ENCODE measurements around the gene GPS1. TPM values are rescaled to one million over a fixed set of nuclear protein-coding genes. Genes with fewer than 3 reads are reported as not detected.
"Not testable (repeated sequence)": the region's sequence is repeated elsewhere in the genome, so short reads cannot be mapped to it uniquely, and the experiment has no call there.

GPS1 gene
- polyA plus RNA-seq, 1 donor = 97.1 TPM

DNA sequence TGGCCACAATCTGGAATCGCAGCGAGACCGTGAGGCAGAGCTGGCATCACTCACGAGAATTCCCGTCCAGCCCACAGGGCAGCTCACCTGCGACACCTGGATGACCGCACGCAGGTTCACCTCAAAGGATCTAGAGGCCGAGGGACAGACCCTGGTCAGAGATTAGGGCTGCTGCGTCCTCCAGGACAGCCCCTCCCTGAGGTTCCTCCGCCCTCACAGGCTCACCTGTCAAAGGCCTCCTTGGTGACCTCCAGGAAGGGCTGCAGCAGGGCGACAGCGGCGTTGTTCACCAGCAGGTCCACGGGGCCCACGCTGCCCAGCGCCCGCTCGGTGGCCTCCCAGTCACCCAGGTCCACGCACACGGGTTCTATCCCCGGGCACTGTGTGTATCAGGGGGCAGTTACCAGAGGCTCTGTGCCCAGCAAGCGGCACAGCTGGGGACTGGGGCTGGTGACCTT lies 15.0 kb upstream of the GPS1 start:
- Histone ChIP-seq H3K4me1 (ENCODE audit: control insufficient read depth, insufficient read depth, low read length) (peaks cover 23% of the 10 kb centered on the region), H3K9me3 (ENCODE audit: control insufficient read depth, low read depth, low read length) (peaks cover 3% of the 10 kb centered on the region), H3K27ac (ENCODE audit: low read length) (peak overlapping the region; percentile 95), H3K36me3 (ENCODE audit: control insufficient read depth, insufficient read depth, low read length) (peaks cover 4% of the 10 kb centered on the region), H3K27me3 (ENCODE audit: control insufficient read depth, insufficient read depth, low read length) (peaks cover 6% of the 10 kb centered on the region), H3K4me3 (ENCODE audit: low read length) (peak overlapping the region; percentile 79)
- no CpG with 5 or more reads among the region's 23 CpGs for WGBS (ENCODE audit: insufficient coverage, low lambda C conversion rate)
- DNase-seq = no peak

DNA sequence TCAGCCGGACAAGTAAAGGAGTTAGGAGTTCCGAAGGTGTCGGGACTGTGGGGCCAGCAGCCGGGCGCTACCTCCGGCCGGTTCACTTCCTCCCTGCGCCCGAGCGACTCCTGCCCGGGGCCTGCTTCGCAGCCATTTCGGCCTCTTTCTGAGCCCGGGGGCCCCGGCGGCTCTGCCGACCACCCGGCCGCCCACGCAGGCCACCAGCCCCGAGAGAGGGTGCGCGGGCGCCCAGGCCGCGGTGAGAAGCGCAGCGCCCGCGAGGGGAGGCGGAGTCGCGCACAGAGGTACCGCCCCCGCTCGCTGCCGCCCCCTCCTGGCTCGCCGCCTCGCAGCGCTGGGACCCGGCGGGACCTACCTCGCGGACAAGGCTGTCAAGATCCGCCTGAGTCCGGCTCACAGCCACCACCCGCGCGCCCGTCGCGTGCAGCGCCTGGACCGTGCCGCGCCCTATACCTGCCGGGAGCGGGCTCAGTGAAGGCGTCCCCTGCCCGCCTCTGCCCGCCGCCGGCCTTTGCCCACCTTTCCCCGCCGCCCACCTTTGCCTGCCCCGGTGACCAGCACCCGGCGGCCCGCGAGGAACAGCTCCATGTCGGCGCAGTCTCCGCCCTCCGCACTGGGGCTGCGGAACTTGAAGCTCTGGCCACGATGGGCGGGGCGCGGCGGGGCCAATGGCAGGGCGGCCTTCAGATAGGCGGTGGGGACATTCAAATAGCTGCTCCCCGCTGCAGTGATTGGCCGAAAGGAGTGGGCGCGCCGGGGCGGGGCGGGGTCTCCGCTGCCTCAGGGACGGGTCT lies 14.4 kb upstream of the GPS1 start, which contains the start of gene DCXR:
Gene DCXR (minus strand): TSS at position 606 of the 797 bp plus-strand sequence. CDS start 15 bp downstream, at position 591.
- Histone ChIP-seq H3K4me1 (ENCODE audit: control insufficient read depth, insufficient read depth, low read length) (peaks cover 20% of the 10 kb centered on the region), H3K4me3 (ENCODE audit: low read length) (peak within 1 kb of the TSS; percentile 79), H3K27me3 (ENCODE audit: control insufficient read depth, insufficient read depth, low read length) (peaks cover 3% of the 10 kb centered on the region), H3K27ac (ENCODE audit: low read length) (peak within 1 kb of the TSS; percentile 95), H3K36me3 (ENCODE audit: control insufficient read depth, insufficient read depth, low read length) (peaks cover 4% of the 10 kb centered on the region), H3K9me3 (ENCODE audit: control insufficient read depth, low read depth, low read length) (peaks cover under 1% of the 10 kb centered on the region)
- peak; percentile 95 to 98 for DNase-seq
- WGBS (ENCODE audit: insufficient coverage, low lambda C conversion rate) = no CpG with 5 or more reads among the region's 92 CpGs

DNA sequence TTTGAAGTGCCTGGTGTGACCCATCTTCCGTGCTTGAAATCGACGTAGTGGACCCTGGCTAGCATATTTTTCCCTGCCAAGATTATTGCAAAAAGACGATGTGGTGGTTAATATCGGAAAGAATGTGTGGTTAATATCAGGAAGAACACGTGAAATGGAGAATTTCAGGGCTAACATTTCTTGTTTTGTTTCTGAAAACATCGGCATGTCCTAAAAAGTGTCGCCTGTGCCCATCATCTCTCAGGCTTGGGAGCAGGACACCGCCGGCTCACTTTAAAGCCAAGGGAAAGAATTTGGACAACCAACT lies 13.9 kb upstream of the GPS1 start:
- DNase-seq = no peak
- Histone ChIP-seq H3K27me3 (ENCODE audit: control insufficient read depth, insufficient read depth, low read length) (no peaks in the 10 kb centered on the region), H3K36me3 (ENCODE audit: control insufficient read depth, insufficient read depth, low read length) (peaks cover 4% of the 10 kb centered on the region), H3K4me1 (ENCODE audit: control insufficient read depth, insufficient read depth, low read length) (peaks cover 17% of the 10 kb centered on the region), H3K9me3 (ENCODE audit: control insufficient read depth, low read depth, low read length) (no peaks in the 10 kb centered on the region), H3K27ac (ENCODE audit: low read length) (peak overlapping the region; percentile 95), H3K4me3 (ENCODE audit: low read length) (peak overlapping the region; percentile 31)
- no CpG with 5 or more reads among the region's 10 CpGs for WGBS (ENCODE audit: insufficient coverage, low lambda C conversion rate)

DNA sequence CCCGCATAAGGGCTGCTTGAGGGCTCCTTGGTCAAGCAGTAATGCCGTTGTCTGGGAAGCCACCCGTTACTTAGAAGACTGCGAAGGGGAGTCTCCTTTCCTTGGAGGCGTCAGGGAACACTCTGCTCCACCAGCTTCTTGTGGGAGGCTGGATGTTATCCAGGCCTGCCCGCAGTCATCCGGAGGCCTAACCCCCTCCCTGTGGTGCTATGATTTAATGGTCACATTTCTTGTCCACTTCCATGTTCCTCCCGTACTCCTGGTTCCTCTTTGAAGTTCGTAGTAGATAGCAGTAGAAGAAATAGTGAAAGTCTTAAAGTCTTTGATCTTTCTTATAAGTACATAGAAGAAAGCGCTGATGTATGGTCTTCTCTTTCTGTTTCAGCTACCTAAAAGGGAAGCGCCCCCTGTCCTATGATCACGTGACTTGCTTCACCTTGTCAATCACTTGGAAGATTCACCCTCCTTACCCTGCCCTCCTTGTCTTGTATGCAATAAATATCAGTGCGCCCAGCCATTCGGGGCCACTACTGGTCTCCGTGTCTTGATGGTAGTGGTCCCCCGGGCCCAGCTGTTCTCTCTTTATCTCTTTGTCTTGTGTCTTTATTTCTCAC lies 12.8 kb upstream of the GPS1 start:
- not testable (repeated sequence) for H3K4me3 ChIP-seq (ENCODE audit: low read length); H3K27ac ChIP-seq (ENCODE audit: low read length); H3K36me3 ChIP-seq (ENCODE audit: control insufficient read depth, insufficient read depth, low read length); H3K27me3 ChIP-seq (ENCODE audit: control insufficient read depth, insufficient read depth, low read length); DNase-seq; H3K9me3 ChIP-seq (ENCODE audit: control insufficient read depth, low read depth, low read length)
- H3K4me1 ChIP-seq (ENCODE audit: control insufficient read depth, insufficient read depth, low read length) = peaks cover 17% of the 10 kb centered on the region
- no CpG with 5 or more reads among the region's 16 CpGs for WGBS (ENCODE audit: insufficient coverage, low lambda C conversion rate)

DNA sequence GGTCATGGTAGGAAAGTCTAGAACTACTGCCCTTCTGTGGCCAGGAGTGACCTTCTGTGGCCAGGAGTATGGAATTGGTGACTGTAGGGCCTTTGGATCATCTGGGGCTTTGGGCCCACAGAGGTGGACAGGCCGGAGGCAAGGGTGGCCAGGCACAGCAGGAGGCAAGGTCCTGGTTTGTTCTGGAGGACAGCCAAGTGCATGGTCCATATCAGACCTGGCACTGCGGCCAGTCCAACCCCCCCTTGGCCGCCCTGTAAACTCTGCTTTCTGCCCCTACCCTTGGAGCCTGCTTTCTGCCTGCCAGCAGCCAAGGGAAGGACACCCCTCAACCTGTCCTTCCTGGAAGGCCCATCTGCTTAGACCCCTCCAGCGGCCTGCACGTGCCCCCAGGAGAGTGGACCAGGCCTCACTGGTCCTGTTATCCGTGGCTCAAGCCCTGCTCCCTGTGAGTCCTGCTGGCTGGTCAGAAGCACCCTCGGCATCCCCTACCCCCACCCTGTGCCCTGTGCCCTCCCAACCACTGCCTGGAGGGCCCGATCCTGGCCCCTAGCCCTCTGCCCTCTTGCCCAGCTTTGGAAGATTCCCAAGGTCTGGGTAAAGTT lies 11.9 kb upstream of the GPS1 start:
- Histone ChIP-seq H3K36me3 (ENCODE audit: control insufficient read depth, insufficient read depth, low read length) (peaks cover 4% of the 10 kb centered on the region), H3K27me3 (ENCODE audit: control insufficient read depth, insufficient read depth, low read length) (no peaks in the 10 kb centered on the region), H3K4me1 (ENCODE audit: control insufficient read depth, insufficient read depth, low read length) (peaks cover 17% of the 10 kb centered on the region), H3K27ac (ENCODE audit: low read length) (no peak overlapping the region), H3K4me3 (ENCODE audit: low read length) (no peak overlapping the region), H3K9me3 (ENCODE audit: control insufficient read depth, low read depth, low read length) (no peaks in the 10 kb centered on the region)
- no CpG with 5 or more reads among the region's 8 CpGs for WGBS (ENCODE audit: insufficient coverage, low lambda C conversion rate)
- no peak for DNase-seq

DNA sequence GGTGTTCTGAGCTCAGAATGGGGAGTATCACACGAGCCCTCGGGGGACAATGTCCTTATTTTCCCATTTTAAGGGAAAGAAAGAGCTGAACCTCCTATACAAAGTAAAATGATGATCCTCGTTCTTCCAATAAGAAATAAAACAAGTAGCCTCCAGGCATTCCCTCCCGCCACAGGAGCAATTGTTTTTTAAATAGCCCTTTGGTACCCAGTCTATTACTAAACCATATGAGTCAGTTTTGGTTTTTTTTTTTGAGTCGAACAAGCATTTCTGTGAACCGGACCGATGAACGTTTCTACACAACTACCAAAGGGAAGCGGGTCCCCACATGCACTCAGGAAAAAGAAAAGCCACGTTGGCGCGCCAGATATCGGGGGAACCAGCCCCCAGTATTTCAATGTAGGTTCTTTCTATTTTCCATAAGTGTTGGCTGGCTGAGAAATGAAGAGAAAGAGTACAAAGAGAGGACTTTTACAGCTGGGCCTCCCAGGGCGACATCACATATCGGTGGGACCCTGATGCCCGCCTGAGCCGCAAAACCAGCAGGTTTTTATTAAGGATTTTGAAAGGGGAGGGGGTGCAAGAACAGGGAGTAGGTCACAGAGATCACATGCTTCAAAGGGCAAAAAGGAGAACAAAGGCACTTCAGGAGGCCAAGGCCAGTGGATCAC lies 10.4 kb upstream of the GPS1 start:
- Histone ChIP-seq H3K4me3 (ENCODE audit: low read length) (no peak overlapping the region), H3K27me3 (ENCODE audit: control insufficient read depth, insufficient read depth, low read length) (no peaks in the 10 kb centered on the region), H3K36me3 (ENCODE audit: control insufficient read depth, insufficient read depth, low read length) (no peaks in the 10 kb centered on the region), H3K4me1 (ENCODE audit: control insufficient read depth, insufficient read depth, low read length) (peaks cover 11% of the 10 kb centered on the region), H3K9me3 (ENCODE audit: control insufficient read depth, low read depth, low read length) (no peaks in the 10 kb centered on the region), H3K27ac (ENCODE audit: low read length) (no peak overlapping the region)
- WGBS (ENCODE audit: insufficient coverage, low lambda C conversion rate) = no CpG with 5 or more reads among the region's 17 CpGs
- DNase-seq = no peak

DNA sequence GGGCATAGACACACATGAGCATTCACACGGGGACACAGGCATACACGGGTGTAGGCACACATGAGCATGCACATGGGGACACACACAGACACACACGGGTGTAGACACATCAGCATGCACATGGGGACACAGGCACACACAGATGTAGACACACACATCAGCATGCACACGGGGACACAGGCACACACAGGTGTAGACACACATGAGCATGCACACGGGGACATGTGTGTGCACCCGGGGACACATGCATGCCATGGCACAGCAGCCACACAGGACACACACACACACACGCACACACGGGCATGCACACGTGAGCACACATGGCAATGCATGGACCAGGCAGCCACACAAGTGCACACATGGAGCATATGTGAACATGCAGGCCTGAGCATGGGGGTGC lies 9.0 kb upstream of the GPS1 start:
- peaks cover 9% of the 10 kb centered on the region for H3K36me3 ChIP-seq (ENCODE audit: control insufficient read depth, insufficient read depth, low read length)
- no peak overlapping the region for H3K27ac ChIP-seq (ENCODE audit: low read length)
- no peak for DNase-seq
- H3K27me3 ChIP-seq (ENCODE audit: control insufficient read depth, insufficient read depth, low read length) = no peaks in the 10 kb centered on the region
- no peak overlapping the region for H3K4me3 ChIP-seq (ENCODE audit: low read length)
- WGBS (ENCODE audit: insufficient coverage, low lambda C conversion rate) = no CpG with 5 or more reads among the region's 9 CpGs
- peaks cover 5% of the 10 kb centered on the region for H3K4me1 ChIP-seq (ENCODE audit: control insufficient read depth, insufficient read depth, low read length)
- H3K9me3 ChIP-seq (ENCODE audit: control insufficient read depth, low read depth, low read length) = no peaks in the 10 kb centered on the region

DNA sequence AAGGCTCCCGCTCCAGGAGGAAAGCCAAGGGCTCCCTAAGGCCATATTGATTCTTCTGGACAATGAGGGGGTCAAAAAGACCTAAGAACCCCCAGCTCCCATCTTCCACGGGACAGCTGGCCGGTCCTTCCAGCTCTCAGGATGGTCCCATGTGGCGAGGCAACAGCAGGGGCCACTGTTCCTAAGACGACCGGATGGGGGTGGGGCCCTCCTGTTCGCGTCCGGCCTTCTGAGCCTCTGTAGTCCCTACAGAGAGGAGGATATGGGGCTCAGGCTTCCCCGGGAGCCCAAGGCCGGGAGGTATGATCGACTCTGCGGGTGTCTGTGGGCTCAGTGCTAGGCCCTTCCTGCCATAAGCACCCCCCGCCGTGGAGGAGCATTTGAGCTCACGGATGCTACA lies 8.2 kb upstream of the GPS1 start:
- Histone ChIP-seq H3K4me3 (ENCODE audit: low read length) (no peak overlapping the region), H3K27me3 (ENCODE audit: control insufficient read depth, insufficient read depth, low read length) (no peaks in the 10 kb centered on the region), H3K27ac (ENCODE audit: low read length) (no peak overlapping the region), H3K36me3 (ENCODE audit: control insufficient read depth, insufficient read depth, low read length) (peaks cover 18% of the 10 kb centered on the region), H3K9me3 (ENCODE audit: control insufficient read depth, low read depth, low read length) (no peaks in the 10 kb centered on the region), H3K4me1 (ENCODE audit: control insufficient read depth, insufficient read depth, low read length) (no peaks in the 10 kb centered on the region)
- WGBS (ENCODE audit: insufficient coverage, low lambda C conversion rate) = no CpG with 5 or more reads among the region's 16 CpGs
- no peak for DNase-seq

DNA sequence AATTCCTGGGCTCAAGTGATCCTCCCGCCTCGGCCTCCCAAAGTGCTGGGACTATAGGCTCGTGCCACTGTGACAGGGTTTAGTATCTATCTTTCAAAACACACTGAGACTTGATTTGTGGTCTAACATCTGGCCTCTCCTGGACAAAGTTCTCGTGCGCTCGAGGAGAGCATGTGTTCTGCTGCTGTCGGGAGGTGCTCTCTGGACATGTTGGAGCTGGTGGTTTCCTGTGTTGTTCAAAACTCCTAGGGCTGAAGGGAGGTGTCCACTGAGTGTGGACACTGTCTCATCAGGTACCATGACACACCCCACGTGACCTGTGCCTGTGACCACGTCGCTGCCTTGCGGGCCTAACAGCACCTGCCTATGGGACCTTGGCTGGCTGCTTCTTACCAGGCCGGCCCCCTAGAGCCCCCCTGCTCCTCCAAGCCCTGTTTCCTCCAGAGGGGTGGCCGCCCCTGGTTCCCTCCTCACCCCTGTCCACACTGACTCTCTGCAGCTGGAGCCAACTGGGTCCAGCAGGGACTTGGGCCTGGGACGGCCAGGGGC lies 5.7 kb upstream of the GPS1 start:
- Histone ChIP-seq H3K27ac (ENCODE audit: low read length) (no peak overlapping the region), H3K36me3 (ENCODE audit: control insufficient read depth, insufficient read depth, low read length) (peaks cover 36% of the 10 kb centered on the region), H3K9me3 (ENCODE audit: control insufficient read depth, low read depth, low read length) (no peaks in the 10 kb centered on the region), H3K4me3 (ENCODE audit: low read length) (no peak overlapping the region), H3K4me1 (ENCODE audit: control insufficient read depth, insufficient read depth, low read length) (peaks cover 8% of the 10 kb centered on the region), H3K27me3 (ENCODE audit: control insufficient read depth, insufficient read depth, low read length) (no peaks in the 10 kb centered on the region)
- WGBS (ENCODE audit: insufficient coverage, low lambda C conversion rate) = no CpG with 5 or more reads among the region's 14 CpGs
- DNase-seq = peak in 1 of 2 donors; percentile 47

DNA sequence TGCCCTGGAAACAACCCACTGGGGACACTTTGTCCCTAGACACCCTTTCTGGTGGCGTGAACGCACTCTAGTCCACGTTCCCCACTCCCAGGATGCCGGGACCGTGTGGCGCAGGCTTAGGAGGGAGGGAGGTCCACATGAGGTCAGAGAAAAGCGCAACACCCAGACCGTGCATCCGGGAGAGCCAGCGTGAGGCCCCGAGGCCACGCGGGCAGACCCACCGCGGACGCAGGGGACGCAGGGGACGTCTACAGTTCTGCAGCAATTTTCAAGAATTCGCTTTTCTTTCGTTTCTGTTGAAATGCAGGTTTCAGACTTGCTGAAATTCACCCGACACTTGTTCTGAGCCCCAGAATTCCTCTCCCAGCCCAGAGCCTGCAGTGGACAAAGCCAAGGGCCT lies 4.8 kb upstream of the GPS1 start:
- Histone ChIP-seq H3K27ac (ENCODE audit: low read length) (no peak overlapping the region), H3K36me3 (ENCODE audit: control insufficient read depth, insufficient read depth, low read length) (peaks cover 36% of the 10 kb centered on the region), H3K9me3 (ENCODE audit: control insufficient read depth, low read depth, low read length) (no peaks in the 10 kb centered on the region), H3K4me3 (ENCODE audit: low read length) (no peak overlapping the region), H3K27me3 (ENCODE audit: control insufficient read depth, insufficient read depth, low read length) (no peaks in the 10 kb centered on the region), H3K4me1 (ENCODE audit: control insufficient read depth, insufficient read depth, low read length) (peaks cover 8% of the 10 kb centered on the region)
- DNase-seq = no peak
- WGBS (ENCODE audit: insufficient coverage, low lambda C conversion rate) = 86% methylated on average over 1 of the region's 21 CpGs

Data from large intestine (tissue), 3 donors.